Neural crest cell (in vitro differentiated cells): Measurements from ENCODE around the gene NTN1. TPM values are rescaled to one million over a fixed set of nuclear protein-coding genes. Genes with fewer than 3 reads are reported as not detected.
"Not testable (repeated sequence)": the region's sequence is repeated elsewhere in the genome, so short reads cannot be mapped to it uniquely, and the experiment has no call there.

ENCODE experiments used
- DNase-seq: peaks from one replicate; pipeline ENCODE4 v3.0.0; 2021; ENCODE audit warnings: low read depth, mixed read lengths, low spot score
- H3K27ac Mint-ChIP-seq: one replicate; pipeline ENCODE4 v1.8.0; 2021; ENCODE audit warnings: mild to moderate bottlenecking, mixed read lengths; ENCODE audit not compliant: unreplicated experiment
- H3K27me3 Mint-ChIP-seq: 2 replicates; pipeline ENCODE4 v1.8.0; 2021; ENCODE audit warnings: low read depth, mild to moderate bottlenecking, mixed read lengths
- H3K36me3 Mint-ChIP-seq: 2 replicates; pipeline ENCODE4 v1.8.0; 2021; ENCODE audit warnings: low read depth, mild to moderate bottlenecking, mixed read lengths
- H3K4me1 Mint-ChIP-seq: 2 replicates; pipeline ENCODE4 v1.8.0; 2021; ENCODE audit warnings: mixed read lengths
- H3K4me3 Mint-ChIP-seq: one replicate; pipeline ENCODE4 v1.8.0; 2021; ENCODE audit warnings: mild to moderate bottlenecking, mixed read lengths
- H3K9me3 Mint-ChIP-seq: 2 replicates; pipeline ENCODE4 v1.8.0; 2021; ENCODE audit warnings: mixed read lengths
- CTCF ChIP-seq: fragments of 200-600 bp; sonication (generic); conservative IDR thresholded peaks from 2 replicates; pipeline ENCODE4 v1.5.0; 2021; ENCODE audit warnings: antibody characterized with exemption, mild to moderate bottlenecking
- total RNA-seq: library from RNA; stranded (reverse); gene quantifications from 2 replicates; pipeline ENCODE4 v1.2.1, GENCODE V29; 2021

The NTN1 gene
- total RNA-seq, 1 donor from 2014 or later = 10.1 TPM

DNA sequence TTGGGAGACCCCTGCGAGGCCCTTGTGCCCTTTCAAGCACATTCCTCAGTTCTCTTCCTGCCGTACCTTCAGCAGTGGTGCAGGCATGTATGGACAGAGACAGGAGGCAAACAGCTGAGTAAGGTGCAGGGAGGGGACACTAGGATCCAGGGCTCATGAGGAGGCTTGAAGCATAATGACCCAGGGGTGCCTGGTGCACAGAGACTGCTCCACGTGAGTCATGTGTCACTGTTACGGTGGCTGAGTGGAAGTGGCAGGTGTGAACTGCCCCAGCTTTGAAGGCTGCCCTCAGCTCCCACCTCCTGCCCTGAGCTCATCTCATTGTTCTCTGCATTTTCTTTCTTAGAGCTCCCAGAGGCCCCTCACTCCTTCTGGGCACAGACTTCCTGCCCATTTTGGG lies 124.8 kb downstream of the NTN1 start:
- no peak for TF ChIP-seq CTCF
- H3K27ac Mint-ChIP-seq = no peak overlapping the region
- H3K27me3 Mint-ChIP-seq = no peaks in the 10 kb centered on the region
- no peaks in the 10 kb centered on the region for H3K9me3 Mint-ChIP-seq
- no peak overlapping the region for H3K4me3 Mint-ChIP-seq
- H3K4me1 Mint-ChIP-seq = peaks cover 24% of the 10 kb centered on the region
- DNase-seq = no peak
- no peaks in the 10 kb centered on the region for H3K36me3 Mint-ChIP-seq

DNA sequence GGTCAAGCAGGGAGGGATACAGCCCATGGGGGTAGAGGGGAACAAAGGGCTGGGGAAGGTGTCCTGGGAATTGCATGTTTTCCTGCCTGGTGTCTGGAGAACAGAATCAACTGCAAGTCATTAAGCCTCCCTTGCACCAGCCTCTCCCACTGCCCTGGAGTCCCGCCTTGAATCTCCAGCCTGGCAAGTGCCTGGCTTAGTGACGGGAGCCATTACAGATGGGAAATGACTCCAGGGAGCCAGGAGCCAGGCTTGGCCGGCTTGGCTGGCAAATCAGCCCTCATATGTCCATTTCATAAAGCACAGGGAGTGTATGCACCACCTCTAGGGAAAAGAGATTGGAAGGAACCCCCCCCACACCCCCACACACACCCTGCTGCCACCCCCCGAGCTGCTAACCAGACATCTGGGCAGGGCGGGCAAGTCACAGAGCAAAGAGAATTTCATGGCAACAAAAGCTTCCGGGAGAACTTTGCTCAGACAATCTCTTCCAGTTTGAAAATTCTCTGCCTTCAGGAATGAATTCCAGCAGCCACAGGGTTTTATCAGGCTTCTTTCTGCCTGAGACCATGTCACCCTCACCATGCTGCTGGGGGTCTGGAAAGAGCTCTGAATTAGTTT lies 127.7 kb downstream of the NTN1 start:
- no peak for DNase-seq
- H3K9me3 Mint-ChIP-seq = no peaks in the 10 kb centered on the region
- no peaks in the 10 kb centered on the region for H3K27me3 Mint-ChIP-seq
- no peak for TF ChIP-seq CTCF
- no peaks in the 10 kb centered on the region for H3K36me3 Mint-ChIP-seq
- no peak overlapping the region for H3K4me3 Mint-ChIP-seq
- peaks cover 35% of the 10 kb centered on the region for H3K4me1 Mint-ChIP-seq
- no peak overlapping the region for H3K27ac Mint-ChIP-seq

DNA sequence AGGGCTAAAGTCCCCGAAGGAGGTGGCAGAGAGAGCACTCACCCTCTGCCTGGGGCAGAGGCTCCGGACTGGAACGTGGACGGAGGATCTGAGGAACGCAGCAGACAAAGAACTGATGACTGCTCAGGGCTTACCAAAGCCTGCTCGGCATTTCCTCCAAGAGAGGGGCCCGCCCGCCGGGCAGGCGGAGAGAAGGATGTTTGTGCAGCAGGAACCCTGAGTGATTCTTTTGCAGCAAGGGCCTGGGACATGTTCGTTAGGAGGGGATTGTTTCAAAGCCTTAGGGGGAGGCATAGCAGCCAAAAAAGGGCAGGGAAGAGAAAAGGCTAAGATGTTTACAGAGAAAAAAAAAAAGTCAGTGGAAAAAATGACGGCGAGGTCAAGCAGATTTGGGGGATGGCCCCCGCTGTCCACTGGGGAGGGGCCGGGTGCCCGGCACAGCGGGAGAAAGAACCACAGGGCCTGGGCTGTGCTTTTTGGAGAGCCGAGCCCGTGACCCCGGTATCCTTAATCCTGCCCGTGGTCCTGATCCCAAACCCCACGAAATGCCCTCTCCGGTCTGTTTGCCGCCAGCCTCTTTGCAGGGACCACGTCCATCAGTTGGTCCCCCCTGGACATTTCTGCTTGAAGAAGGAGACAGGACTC lies 129.3 kb downstream of the NTN1 start:
- peak overlapping the region; percentile 98 for H3K27ac Mint-ChIP-seq
- no peaks in the 10 kb centered on the region for H3K27me3 Mint-ChIP-seq
- DNase-seq = peak; percentile 23

GRCh38 chr17:9151091-9151490 lies 129.8 kb downstream of the NTN1 start:
- Mint-ChIP-seq H3K4me1 (peaks cover 35% of the 10 kb centered on the region), H3K27me3 (no peaks in the 10 kb centered on the region), H3K27ac (no peak overlapping the region), H3K9me3 (no peaks in the 10 kb centered on the region), H3K36me3 (no peaks in the 10 kb centered on the region), H3K4me3 (no peak overlapping the region)
- no peak for DNase-seq
- TF ChIP-seq CTCF = no peak

More for the DNA sequence above, 129.3 kb downstream of the NTN1 start:
- Mint-ChIP-seq H3K9me3 (no peaks in the 10 kb centered on the region), H3K4me1 (peaks cover 35% of the 10 kb centered on the region), H3K36me3 (no peaks in the 10 kb centered on the region), H3K4me3 (peak overlapping the region; percentile 43)
- TF ChIP-seq CTCF = no peak

DNA sequence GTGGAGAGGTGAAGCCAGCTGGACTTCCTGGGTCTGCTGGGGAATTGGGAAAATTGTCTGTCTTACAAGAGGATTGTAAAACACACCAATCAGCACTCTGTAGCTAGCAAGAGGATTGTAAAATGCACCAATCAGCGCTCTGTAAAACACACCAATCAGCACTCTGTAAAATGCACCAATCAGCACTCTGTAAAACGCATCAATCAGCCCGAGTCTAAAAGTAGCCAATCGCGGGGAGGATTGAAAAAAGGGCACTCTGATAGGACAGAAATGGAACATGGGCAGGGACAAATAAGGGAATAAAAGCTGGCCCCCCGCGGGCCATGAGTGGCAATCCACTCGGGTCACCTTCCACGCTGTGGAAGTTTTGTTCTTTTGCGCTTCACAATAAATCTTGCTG lies 130.4 kb downstream of the NTN1 start:
- Mint-ChIP-seq H3K27ac (peak overlapping the region; percentile 50), H3K4me1 (peaks cover 35% of the 10 kb centered on the region)
- DNase-seq, H3K9me3 Mint-ChIP-seq, H3K36me3 Mint-ChIP-seq, H3K27me3 Mint-ChIP-seq, H3K4me3 Mint-ChIP-seq: not testable (repeated sequence)
